HL-60 (cell line): ENCODE measurements around the gene ROR2.

Experiments used
- DNase-seq, 2 experiments: peaks; one replicate each; pipeline ENCODE4 v3.0.0-alpha.2; 2010 to 2020; ENCODE audit warnings: low read depth in 1 of 2, low spot score in 1 of 2
- H3K27ac ChIP-seq: fragments of 250-450 bp; sonication (Bioruptor Pico); replicated peaks from 2 replicates; pipeline ENCODE4 v1.5.1; 2020; ENCODE audit warnings: mild to moderate bottlenecking, moderate library complexity
- H3K27me3 ChIP-seq: fragments of 250-450 bp; sonication (Bioruptor Pico); 2 replicates; pipeline ENCODE4 v1.5.1; 2021; ENCODE audit warnings: mild to moderate bottlenecking, moderate library complexity; ENCODE audit not compliant: insufficient read depth, poor library complexity, severe bottlenecking
- H3K4me3 ChIP-seq: replicated peaks from 2 replicates; pipeline ENCODE4 v1.5.1; 2011; ENCODE audit warnings: mild to moderate bottlenecking, control low read depth, low read length; ENCODE audit not compliant: insufficient read depth
- GABPA ChIP-seq: IDR thresholded peaks from 2 replicates; pipeline ENCODE4 v1.6.1; 2012; ENCODE audit warnings: low read depth
- POLR2AphosphoS5 ChIP-seq: IDR thresholded peaks from 2 replicates; pipeline ENCODE4 v1.6.1; 2012; ENCODE audit warnings: low read depth
- SPI1 ChIP-seq: IDR thresholded peaks from 2 replicates; pipeline ENCODE4 v1.6.1; 2012; ENCODE audit warnings: low read depth, mild to moderate bottlenecking, borderline replicate concordance
- TF ChIP-seq, protein P1 (sequence below): IDR thresholded peaks from 2 replicates; pipeline ENCODE4 v1.6.1; 2012; ENCODE audit warnings: low read depth; ENCODE audit not compliant: insufficient replicate concordance
- TF ChIP-seq, protein P2 (sequence below): IDR thresholded peaks from one replicate; pipeline ENCODE4 v1.5.1; 2011; ENCODE audit warnings: low read length, control low read depth, inconsistent platforms; ENCODE audit not compliant: insufficient read depth

The ROR2 gene

DNA sequence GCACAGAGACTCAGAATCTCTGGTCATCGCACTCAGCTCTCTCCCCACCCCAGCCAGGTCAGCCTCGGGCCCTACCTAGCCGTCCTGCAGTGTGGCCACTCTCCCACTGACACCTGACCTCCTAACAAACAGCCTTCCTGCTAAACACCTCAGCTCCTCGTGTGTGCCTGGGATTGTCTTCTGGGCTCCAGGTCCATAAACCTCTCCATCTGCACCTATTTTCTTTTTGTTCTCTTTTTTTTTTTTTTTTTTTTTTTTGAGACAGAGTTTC, 193.6 kb downstream of the ROR2 start:
- Histone ChIP-seq H3K4me3 (no peak overlapping the region), H3K27me3 (no peaks in the 10 kb centered on the region), H3K27ac (no peak overlapping the region)
- TF ChIP-seq, protein P1, sequence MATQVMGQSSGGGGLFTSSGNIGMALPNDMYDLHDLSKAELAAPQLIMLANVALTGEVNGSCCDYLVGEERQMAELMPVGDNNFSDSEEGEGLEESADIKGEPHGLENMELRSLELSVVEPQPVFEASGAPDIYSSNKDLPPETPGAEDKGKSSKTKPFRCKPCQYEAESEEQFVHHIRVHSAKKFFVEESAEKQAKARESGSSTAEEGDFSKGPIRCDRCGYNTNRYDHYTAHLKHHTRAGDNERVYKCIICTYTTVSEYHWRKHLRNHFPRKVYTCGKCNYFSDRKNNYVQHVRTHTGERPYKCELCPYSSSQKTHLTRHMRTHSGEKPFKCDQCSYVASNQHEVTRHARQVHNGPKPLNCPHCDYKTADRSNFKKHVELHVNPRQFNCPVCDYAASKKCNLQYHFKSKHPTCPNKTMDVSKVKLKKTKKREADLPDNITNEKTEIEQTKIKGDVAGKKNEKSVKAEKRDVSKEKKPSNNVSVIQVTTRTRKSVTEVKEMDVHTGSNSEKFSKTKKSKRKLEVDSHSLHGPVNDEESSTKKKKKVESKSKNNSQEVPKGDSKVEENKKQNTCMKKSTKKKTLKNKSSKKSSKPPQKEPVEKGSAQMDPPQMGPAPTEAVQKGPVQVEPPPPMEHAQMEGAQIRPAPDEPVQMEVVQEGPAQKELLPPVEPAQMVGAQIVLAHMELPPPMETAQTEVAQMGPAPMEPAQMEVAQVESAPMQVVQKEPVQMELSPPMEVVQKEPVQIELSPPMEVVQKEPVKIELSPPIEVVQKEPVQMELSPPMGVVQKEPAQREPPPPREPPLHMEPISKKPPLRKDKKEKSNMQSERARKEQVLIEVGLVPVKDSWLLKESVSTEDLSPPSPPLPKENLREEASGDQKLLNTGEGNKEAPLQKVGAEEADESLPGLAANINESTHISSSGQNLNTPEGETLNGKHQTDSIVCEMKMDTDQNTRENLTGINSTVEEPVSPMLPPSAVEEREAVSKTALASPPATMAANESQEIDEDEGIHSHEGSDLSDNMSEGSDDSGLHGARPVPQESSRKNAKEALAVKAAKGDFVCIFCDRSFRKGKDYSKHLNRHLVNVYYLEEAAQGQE: no peak
- TF ChIP-seq GABPA (no peak), POLR2AphosphoS5 (no peak), SPI1 (no peak)
- TF ChIP-seq, protein P2, sequence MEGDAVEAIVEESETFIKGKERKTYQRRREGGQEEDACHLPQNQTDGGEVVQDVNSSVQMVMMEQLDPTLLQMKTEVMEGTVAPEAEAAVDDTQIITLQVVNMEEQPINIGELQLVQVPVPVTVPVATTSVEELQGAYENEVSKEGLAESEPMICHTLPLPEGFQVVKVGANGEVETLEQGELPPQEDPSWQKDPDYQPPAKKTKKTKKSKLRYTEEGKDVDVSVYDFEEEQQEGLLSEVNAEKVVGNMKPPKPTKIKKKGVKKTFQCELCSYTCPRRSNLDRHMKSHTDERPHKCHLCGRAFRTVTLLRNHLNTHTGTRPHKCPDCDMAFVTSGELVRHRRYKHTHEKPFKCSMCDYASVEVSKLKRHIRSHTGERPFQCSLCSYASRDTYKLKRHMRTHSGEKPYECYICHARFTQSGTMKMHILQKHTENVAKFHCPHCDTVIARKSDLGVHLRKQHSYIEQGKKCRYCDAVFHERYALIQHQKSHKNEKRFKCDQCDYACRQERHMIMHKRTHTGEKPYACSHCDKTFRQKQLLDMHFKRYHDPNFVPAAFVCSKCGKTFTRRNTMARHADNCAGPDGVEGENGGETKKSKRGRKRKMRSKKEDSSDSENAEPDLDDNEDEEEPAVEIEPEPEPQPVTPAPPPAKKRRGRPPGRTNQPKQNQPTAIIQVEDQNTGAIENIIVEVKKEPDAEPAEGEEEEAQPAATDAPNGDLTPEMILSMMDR: no peak
- no peak for DNase-seq

DNA sequence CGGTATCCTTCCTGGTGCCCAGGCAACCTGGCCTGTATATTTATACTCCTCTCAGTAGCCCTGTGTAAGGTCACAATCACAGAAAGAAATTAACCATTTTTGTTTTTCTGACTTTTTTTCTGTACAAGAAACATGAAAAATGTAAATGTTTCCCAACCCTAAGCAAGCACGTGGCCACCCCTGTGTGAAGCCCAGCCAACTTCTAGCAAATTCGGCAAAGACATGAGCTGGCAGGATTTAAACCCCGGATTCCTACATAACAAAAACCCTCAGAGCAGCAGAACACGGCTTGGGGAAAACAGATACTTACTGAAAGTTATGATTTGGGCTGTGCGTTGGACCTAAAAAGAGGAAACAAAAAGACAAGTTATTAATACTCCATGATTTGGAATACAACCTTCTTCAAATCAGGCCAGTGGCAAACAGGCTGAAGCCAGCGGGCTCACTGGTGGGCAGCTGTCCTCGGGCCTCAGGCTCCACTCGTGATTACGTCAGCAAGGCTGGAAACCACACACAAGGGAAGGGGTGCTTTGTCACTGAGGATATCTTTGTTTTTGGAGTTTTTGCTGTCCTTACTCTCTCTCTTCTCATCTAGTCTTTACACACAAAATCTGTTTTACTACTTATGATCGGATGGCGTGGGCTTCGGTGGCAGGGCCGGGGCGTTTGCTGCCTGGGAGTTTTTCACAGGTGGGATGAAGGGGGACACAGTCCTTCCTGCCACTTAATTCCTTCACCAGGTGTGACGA, 194.1 kb downstream of the ROR2 start:
- H3K27me3 ChIP-seq: peaks cover 2% of the 10 kb centered on the region
- DNase-seq: no peak
- H3K27ac ChIP-seq: no peak overlapping the region
- TF ChIP-seq, protein P2: no peak
- no peak for TF ChIP-seq POLR2AphosphoS5
- no peak overlapping the region for H3K4me3 ChIP-seq

DNA sequence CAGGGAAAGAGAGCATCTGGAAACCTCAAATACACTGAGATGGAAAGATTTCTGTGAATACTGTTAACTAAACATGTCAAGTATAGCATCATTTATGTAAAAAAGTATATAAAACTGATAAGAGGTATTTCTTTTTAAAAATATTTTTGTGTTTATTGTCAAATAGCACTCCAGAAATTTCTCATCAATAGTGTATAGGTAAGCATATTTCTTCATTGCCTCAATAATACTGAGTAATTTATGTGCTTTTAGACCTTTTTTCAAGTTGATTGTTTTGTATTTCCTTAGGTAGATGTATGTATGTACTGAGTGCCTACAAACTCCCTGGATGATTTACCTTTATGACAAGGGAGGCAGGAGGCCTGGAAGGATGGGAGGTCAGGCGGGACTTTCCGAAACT, 196.3 kb downstream of the ROR2 start:
- Histone ChIP-seq H3K4me3 (no peak overlapping the region), H3K27me3 (peaks cover 2% of the 10 kb centered on the region), H3K27ac (no peak overlapping the region)
- DNase-seq: no peak
- TF ChIP-seq POLR2AphosphoS5 (no peak), SPI1 (no peak)

DNA sequence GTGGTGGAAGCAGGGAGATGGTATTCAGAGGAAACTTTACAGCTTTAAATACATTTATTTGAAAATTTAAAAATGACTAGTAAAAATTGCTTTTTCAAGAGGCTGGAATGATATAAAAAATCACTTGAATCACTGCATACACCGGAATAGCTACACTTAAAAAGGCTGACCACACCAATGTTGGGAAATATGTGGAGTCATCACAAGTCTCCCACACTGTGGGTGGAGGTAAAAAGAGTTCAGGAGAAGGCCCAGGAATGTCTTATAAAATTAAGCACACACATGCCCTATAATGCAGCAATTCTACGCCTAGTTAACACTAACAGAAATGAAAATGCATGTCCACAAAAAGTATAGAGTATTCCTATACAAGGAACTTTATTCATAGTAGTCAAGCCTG, 198.1 kb downstream of the ROR2 start:
- TF ChIP-seq, protein P1: no peak
- TF ChIP-seq, protein P2: no peak
- TF ChIP-seq GABPA (no peak), POLR2AphosphoS5 (no peak), SPI1 (no peak)
- Histone ChIP-seq H3K27ac (no peak overlapping the region), H3K4me3 (no peak overlapping the region), H3K27me3 (peaks cover 2% of the 10 kb centered on the region)
- no peak for DNase-seq
